ENCODE data around the gene PLAU.
"Not testable (repeated sequence)": the region's sequence is repeated elsewhere in the genome, so short reads cannot be mapped to it uniquely, and the experiment has no call there.

Gene PLAU

DNA sequence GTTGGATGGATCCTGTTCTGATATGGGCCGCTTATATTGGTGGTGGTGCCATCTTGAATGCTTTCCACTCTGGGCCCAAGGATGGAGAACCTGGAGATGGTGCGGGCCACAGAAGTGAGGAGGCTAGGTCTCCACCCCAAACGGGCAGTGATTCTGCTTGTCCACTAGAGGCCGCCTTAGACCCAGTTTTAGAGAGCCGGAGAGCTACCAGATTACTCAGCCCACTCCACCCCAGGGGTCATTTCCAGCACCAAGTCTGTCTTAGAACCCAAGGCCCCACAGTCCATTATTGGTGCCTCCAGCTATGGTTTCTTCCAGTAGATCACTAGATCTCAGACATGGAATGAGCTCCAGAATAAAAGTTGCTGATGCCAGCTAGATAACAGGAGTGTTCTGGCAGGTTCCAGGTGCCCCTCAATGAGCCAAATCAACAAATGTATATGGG, 24.8 kb upstream of the PLAU start:
- no peak overlapping the region for H3K4me3 ChIP-seq (ENCODE audit: low read length)
- TF ChIP-seq ZNF274 (IDR thresholded peaks at IDR 0.05; ENCODE audit: low read depth, low read length), result no peak

GRCh38 chr10:73886661-73887293, 24.2 kb upstream of the PLAU start:
- H3K4me3 ChIP-seq (ENCODE audit: low read length), result no peak overlapping the region
- TF ChIP-seq ZNF274 (IDR thresholded peaks at IDR 0.05; ENCODE audit: low read depth, low read length), result no peak

DNA sequence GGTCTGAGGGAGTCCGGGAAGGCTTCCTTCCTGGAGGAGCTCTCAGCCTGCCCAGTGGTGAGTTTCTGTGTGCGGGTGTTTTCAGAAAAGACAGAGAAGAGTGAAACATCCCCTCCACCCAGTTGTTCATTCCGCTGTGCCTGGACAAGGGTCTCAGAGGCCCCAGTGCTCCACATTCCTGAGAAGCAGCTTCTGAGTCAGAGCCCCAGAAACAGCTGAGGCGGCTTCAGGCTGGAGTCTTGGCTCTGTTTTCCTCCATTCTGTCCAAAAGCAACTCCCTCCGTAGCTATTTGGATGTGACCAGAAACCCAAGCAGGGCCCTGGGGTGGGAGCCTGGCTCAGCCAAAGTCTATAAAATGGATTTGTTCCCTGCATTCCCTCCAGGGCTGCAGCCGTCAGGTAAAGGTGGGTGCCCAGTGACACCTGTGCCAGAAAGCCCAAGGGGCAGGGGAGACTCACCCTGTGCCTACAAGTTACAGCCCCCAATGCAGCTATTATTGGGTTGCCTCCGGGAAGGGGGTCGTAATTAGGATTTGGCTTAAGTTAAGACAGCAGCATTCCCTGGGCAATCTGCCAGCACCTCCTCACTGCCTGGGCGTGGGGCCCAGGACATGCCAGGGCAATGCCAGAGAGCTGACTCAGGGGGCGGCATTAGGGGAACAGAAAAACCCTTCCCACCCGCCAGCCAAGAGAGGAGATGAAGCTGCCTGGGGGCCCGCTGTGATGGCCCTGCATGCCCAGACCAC, 23.5 kb upstream of the PLAU start:
- TF ChIP-seq ZNF274 (IDR thresholded peaks at IDR 0.05; ENCODE audit: low read depth, low read length), result no peak
- H3K4me3 ChIP-seq (ENCODE audit: low read length), result no peak overlapping the region

- no peak overlapping the region for H3K4me3 ChIP-seq (ENCODE audit: low read length)
- TF ChIP-seq ZNF274 (IDR thresholded peaks at IDR 0.05; ENCODE audit: low read depth, low read length), result no peak
Observed at GRCh38 chr10:73888514-73888913, 22.4 kb upstream of the PLAU start.

- no peak overlapping the region for H3K4me3 ChIP-seq (ENCODE audit: low read length)
- no peak for TF ChIP-seq ZNF274 (IDR thresholded peaks at IDR 0.05; ENCODE audit: low read depth, low read length)
Observed at GRCh38 chr10:73889014-73889413, 21.9 kb upstream of the PLAU start.

DNA sequence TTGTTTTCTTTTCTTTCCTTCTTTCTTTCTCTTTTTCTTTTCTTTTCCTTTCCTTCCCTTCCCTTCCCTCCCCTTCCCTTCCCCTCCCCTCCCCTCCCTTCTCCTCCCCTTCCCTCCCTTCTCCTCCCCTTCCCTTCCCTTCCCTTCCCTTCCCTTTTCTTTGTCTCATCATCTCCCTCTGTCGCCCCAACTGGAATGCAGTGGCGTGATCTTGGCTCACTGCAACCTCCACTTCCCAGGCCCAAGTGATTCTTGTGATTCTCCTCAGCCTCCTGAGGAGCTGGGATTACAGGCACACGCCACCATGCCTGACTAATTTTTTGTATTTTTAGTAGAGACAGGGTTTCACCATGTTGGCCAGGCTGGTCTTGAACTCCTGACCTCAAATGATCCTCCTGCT, 21.5 kb upstream of the PLAU start:
- not testable (repeated sequence) for H3K4me3 ChIP-seq (ENCODE audit: low read length)

GRCh38 chr10:73890261-73890660, 20.7 kb upstream of the PLAU start:
- no peak for TF ChIP-seq ZNF274 (IDR thresholded peaks at IDR 0.05; ENCODE audit: low read depth, low read length)
- H3K4me3 ChIP-seq (ENCODE audit: low read length), result no peak overlapping the region

GRCh38 chr10:73890830-73891229, 20.1 kb upstream of the PLAU start:
- not testable (repeated sequence) for H3K4me3 ChIP-seq (ENCODE audit: low read length)

DNA sequence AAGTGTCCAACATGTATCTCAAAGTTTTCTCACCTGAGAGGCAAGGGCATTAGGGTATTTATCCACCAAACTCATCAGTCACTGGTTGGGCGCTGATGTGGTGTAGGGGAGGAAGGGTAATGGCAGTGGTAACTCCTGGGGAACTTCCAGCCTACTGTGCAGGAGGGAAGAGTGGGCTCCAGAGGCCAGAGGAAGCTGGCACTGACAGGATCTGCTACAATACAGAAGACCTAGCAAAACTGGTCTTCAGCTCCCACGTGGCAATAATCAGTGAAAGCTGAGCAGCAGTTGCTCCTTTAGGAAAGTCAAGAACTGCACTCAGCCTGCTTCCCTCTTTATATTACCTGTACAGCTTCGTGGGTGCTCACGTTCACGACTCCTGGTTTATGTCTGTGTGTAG, 19.4 kb upstream of the PLAU start:
- no peak for TF ChIP-seq ZNF274 (IDR thresholded peaks at IDR 0.05; ENCODE audit: low read depth, low read length)
- no peak overlapping the region for H3K4me3 ChIP-seq (ENCODE audit: low read length)

GRCh38 chr10:73892310-73893030, 18.5 kb upstream of the PLAU start:
- no peak overlapping the region for H3K4me3 ChIP-seq (ENCODE audit: low read length)
- TF ChIP-seq ZNF274 (IDR thresholded peaks at IDR 0.05; ENCODE audit: low read depth, low read length), result no peak

DNA sequence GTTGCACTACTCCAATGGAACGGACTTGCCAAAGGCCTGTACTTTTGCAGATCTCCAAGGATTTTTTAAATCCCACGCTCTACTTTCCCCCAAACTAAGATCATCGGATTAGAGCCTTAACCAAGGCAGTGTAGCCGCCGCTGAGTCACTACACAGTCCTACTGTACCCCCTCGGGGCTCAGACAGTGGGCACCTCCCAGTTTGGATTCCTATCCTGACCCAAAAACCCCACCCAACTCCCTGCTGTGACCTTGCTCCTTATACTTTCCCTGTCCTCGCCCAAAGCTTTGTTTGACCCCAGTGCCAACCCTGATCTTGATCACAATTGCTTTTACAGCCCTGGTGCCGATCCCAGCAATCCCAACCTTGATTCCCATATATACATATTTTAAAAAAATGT, 17.5 kb upstream of the PLAU start:
- no peak overlapping the region for H3K4me3 ChIP-seq (ENCODE audit: low read length)
- TF ChIP-seq ZNF274 (IDR thresholded peaks at IDR 0.05; ENCODE audit: low read depth, low read length), result no peak

DNA sequence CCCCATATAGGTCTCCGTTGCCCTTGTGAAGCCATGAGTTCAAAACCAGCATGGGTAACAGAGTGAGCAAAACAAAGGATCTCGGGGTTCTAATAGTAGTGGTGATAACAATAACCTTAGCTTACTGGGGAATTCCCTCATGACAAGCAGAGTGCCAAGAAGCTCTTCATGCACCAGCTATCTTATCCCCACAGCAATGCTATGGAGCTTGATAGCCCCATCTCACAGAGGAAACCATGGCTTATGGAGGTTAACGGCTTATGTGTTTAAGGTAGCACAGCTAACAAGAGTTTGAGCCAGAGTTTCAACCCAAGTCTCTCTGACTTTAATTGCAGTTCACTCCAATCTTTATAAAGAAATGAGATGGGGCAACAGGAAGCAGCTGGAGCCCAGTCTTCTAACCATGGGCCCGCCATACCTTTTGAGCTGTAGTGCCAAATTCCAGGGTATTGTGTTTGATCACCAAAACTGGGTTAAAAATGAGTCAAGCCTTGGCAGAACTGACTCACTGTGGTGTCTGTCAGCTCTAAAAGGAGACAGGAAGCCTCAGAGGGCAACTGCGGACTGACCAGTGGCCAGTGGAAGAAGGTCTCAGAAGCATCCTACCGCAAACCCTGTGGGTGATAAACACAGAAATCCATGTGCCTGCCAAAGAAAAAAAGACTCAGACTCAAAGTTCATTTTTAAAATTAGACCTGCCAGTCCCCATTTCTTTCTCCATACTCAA, 16.5 kb upstream of the PLAU start:
- no peak overlapping the region for H3K4me3 ChIP-seq (ENCODE audit: low read length)
- no peak for TF ChIP-seq ZNF274 (IDR thresholded peaks at IDR 0.05; ENCODE audit: low read depth, low read length)

GRCh38 chr10:73895381-73895780, 15.6 kb upstream of the PLAU start:
- H3K4me3 ChIP-seq (ENCODE audit: low read length), result not testable (repeated sequence)

DNA sequence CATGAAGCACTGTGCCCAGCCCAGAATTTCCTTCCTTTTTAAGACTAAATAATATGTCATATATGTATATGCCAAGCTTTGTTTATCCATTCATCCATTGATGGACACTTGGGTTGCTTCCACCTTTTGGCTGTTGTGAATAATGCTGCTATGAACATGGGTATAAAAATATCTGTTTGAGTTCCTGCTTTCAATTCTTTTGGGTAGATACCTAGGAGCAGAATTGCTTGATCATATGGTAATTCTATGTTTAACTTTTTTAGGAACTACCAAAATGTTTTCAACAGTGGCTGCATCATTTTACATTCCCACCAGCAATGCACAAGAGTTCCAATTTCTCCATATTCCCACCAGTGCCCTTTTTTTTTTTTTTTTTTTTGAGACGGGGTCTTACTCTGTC, 13.2 kb upstream of the PLAU start:
- H3K4me3 ChIP-seq (ENCODE audit: low read length), result no peak overlapping the region
- no peak for TF ChIP-seq ZNF274 (IDR thresholded peaks at IDR 0.05; ENCODE audit: low read depth, low read length)

Measured in GM08714 (cell line).